GM12892 (cell line): ENCODE results near the gene SEPTIN5.

Source experiments
- POLR2A ChIP-seq: IDR thresholded peaks from 2 replicates; pipeline ENCODE4 v1.6.1; 2011; ENCODE audit warnings: low read depth, low read length, control low read depth
- POLR2AphosphoS5 ChIP-seq: IDR thresholded peaks from 2 replicates; pipeline ENCODE4 v1.6.1; 2011; ENCODE audit warnings: low read depth, low read length, control low read depth
- TAF1 ChIP-seq: IDR thresholded peaks from 2 replicates; pipeline ENCODE4 v1.6.1; 2011; ENCODE audit warnings: low read depth, mild to moderate bottlenecking, control low read depth, low read length, borderline replicate concordance

- TF ChIP-seq TAF1 = no peak
- TF ChIP-seq POLR2A = no peak
- no peak for TF ChIP-seq POLR2AphosphoS5
These were observed 6.7 kb upstream of the SEPTIN5 start for GRCh38 chr22:19707347-19708290.
